GM18909 (cell line): ENCODE data around the gene CEACAM8.
"Not testable (repeated sequence)": the region's sequence is repeated elsewhere in the genome, so short reads cannot be mapped to it uniquely, and the experiment has no call there.

Experiments used
- ATAC-seq: cut with Tn5 transposase; IDR thresholded peaks from one replicate; pipeline ENCODE4 v1.9.1; 2021; ENCODE audit warnings: mild to moderate bottlenecking; ENCODE audit not compliant: unreplicated experiment, poor library complexity

CEACAM8 gene

GRCh38 chr19:42594617-42595489, at the start of gene CEACAM8:
Gene CEACAM8, minus strand, starts transcription at chr19:42594924. Its CDS starts 96 bp downstream, at chr19:42594828.
- ATAC-seq = no peak

GRCh38 chr19:42639324-42640092, 44.8 kb upstream of the CEACAM8 start:
- ATAC-seq = not testable (repeated sequence)

DNA sequence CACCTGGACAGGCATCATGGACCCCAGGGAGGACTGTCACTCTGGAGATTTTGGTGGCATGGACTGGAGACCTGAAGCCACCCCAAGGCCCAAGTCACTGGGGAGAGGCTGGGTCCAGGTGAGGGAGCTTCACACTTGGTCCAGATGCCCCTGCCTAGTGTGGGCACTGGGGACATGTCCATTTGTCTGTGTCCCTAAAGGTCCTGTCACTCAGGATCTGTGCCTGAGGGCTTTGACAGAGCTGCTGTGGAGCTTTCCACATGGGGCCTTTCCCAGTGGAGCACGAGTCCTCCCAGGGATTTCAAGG, 40.5 kb upstream of the CEACAM8 start:
- ATAC-seq = no peak

- ATAC-seq = no peak
Measured at GRCh38 chr19:42634409-42635232, 39.9 kb upstream of the CEACAM8 start.

DNA sequence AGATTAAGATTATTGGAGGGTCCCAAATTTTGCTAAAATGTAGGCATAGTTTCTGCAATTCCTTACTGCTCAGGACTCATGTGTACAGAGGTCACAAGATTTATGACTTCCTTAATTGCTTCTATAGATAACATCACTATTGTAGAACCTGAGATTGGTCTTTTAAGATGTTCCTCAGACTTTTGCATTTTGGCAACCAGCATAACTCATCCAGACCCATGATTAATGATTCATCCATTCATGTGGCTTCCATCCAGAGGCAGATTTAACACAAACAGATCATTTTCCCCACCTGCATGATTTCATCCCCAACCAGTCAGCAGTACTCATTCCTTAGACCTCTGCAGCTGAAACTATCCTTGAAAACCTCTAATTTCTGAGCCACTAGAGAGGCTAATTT, 34.5 kb upstream of the CEACAM8 start:
- ATAC-seq = no peak

DNA sequence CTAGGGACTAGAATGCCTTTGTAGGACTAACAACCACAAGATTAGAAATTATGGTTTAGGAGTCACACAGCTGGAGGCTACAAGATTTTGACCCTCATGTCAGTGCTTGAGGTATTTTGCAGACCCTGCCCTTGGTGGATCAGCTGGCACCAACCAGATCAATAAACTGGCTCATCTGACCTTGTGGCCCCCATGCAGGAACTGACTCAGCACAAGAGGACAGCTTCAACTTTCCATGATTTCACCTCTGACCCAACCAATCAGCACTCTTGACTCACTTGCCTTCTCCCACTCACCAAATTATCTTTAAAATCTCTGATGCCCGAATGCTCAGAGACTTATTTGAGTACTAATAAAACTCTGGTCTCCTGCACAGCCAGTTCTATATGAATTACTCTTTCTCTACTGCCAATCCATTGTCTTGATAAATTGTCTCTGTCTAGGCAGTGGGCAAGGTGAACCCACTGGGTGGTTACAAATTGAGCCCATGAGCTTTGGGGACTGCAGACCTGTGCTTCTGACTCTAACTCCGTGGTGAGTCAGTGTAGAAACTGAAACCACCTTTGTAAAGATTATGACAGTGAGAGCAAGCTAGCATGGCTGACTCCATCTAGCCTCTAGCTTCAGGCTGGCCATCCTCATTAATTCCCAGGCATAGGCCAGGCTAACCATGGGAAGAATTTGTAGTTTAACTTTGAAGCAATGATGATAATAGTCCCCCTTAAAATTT, 33.9 kb upstream of the CEACAM8 start:
- no peak for ATAC-seq

DNA sequence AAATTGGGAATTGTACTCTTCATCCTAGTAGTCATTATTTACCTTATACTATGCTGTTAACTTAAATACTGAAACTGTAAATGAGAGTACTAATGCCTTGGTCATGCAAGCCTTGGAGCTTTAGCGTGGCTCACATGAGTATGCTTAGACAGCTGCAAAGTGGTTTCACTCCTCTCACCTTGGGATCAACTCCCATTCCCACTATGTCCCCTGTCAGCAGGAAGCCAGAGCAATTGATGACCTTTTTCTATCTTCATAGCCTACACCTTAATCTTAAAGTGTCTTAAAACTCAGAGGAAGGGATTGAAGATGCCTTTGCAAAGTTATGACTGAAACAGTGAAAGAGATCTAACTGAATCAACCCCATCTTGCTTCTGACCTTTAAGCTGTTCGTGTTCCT, 33.2 kb upstream of the CEACAM8 start:
- ATAC-seq = no peak

- no peak for ATAC-seq
Measured at GRCh38 chr19:42626181-42626580, 31.5 kb upstream of the CEACAM8 start.

- no peak for ATAC-seq
Measured at GRCh38 chr19:42619271-42619670, 24.5 kb upstream of the CEACAM8 start.

DNA sequence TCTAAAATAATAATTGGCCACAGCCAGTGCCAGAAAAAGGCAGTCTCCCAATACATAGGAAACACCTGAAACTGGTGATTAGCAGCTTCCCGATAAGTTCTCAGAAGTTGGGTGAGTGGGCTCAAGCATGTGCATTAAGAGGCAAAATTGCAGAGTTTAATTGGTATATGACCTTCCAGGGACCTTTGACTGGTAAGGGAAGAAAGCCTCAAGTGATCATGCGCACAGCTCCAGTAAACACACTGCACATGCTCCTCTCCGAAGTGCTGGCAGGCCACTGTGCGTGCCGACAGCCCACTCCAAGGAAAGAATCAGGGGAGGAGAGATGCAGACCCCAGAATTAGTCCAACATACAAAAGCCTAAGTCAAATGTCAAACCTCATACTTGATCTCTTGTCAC, 18.9 kb upstream of the CEACAM8 start:
- no peak for ATAC-seq

DNA sequence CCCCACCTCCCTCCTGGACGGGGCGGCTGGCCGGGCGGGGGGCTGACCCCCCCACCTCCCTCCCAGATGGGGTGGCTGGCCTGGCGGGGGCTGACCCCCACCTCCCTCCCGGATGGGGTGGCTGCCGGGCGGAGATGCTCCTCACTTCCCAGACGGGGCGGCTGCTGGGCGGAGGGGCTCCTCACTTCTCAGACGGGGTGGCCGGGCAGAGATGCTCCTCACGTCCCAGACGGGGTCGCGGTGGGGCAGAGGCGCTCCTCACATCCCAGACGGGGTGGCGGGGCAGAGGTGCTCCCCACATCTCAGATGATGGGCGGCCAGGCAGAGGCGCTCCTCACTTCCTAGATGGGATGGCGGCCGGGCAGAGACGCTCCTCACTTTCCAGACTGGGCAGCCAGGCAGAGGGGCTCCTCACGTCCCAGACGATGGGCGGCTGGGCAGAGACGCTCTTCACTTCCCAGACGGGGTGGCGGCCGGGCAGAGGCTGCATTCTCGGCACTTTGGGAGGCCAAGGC, 15.7 kb upstream of the CEACAM8 start:
- not testable (repeated sequence) for ATAC-seq

GRCh38 chr19:42606660-42607351, 12.1 kb upstream of the CEACAM8 start:
- ATAC-seq = no peak

- ATAC-seq = no peak
Measured at GRCh38 chr19:42601811-42602443, 7.2 kb upstream of the CEACAM8 start.

GRCh38 chr19:42596391-42597072, 1.8 kb upstream of the CEACAM8 start:
- no peak for ATAC-seq

GRCh38 chr19:42595550-42596172, 937 bp upstream of the CEACAM8 start:
- no peak for ATAC-seq

DNA sequence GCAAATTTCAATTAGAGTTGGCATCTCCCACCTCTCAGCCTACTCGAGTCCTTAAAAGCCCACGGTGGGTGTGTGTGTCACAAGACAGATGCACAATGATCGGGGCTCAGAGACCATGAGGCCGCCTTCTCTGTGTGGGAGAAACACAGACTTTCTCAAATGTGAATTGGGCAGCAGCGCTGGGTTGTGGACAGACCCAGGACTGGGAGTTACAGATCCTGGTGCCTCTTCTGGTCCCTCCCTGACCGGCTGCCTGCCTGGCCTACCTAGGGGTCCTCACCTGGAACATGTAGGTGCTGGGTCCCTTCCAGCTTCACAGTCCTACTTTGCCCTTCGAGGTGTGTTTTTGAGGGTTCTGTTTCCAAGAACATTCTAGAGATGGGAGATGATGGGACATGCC, 4.9 kb downstream of the CEACAM8 start:
- no peak for ATAC-seq

DNA sequence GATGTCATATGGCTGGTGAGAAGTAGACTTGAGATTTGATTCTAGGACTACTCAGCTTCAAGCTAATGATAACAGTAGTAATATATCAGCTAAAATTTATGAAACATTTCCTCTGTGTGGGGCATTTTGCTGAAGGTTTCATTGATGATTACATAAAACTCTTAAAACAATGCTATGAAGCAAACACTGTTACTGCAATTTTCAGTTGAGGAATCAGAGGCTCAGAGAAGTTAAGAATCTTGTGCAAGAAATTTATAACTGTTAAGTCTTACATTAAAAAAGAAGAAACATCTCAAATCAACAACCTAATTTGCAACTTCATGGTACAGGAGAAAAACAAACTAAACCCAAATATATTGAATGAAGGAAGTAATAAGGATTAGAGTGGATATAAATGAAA, 10.3 kb downstream of the CEACAM8 start:
- no peak for ATAC-seq

- no peak for ATAC-seq
Measured at GRCh38 chr19:42577016-42577415, 17.7 kb downstream of the CEACAM8 start.
